ENCODE measurements around the gene PSMD5.

- TF ChIP-seq, protein P1, sequence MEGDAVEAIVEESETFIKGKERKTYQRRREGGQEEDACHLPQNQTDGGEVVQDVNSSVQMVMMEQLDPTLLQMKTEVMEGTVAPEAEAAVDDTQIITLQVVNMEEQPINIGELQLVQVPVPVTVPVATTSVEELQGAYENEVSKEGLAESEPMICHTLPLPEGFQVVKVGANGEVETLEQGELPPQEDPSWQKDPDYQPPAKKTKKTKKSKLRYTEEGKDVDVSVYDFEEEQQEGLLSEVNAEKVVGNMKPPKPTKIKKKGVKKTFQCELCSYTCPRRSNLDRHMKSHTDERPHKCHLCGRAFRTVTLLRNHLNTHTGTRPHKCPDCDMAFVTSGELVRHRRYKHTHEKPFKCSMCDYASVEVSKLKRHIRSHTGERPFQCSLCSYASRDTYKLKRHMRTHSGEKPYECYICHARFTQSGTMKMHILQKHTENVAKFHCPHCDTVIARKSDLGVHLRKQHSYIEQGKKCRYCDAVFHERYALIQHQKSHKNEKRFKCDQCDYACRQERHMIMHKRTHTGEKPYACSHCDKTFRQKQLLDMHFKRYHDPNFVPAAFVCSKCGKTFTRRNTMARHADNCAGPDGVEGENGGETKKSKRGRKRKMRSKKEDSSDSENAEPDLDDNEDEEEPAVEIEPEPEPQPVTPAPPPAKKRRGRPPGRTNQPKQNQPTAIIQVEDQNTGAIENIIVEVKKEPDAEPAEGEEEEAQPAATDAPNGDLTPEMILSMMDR (conservative IDR thresholded peaks at IDR 0.05) = no peak
- TF ChIP-seq ZFX (IDR thresholded peaks at IDR 0.05) = no peak
These were observed 9.7 kb upstream of the PSMD5 start for GRCh38 chr9:120852240-120853010.

All from C4-2B (cell line).